GM12878 (cell line): ENCODE results near the gene IRF6. TPM values are rescaled to one million over a fixed set of nuclear protein-coding genes. Genes with fewer than 3 reads are reported as not detected.

Source experiments
- ATAC-seq: fragments of 200-7000 bp; cut with Tn5 transposase; 3 replicates; pipeline ENCODE4 v1.9.1; 2020; ENCODE audit warnings: mild to moderate bottlenecking, moderate library complexity
- BruUV-seq: library from RNA; stranded (reverse); fragments of 400-500 nt; replicated peaks from 2 replicates; lab custom pipeline; 2021; lab: Mats Ljungman, UMichigan
- CTCF ChIA-PET: fragments of 300-600 bp; sonication (Branson Sonifier 250); formaldehyde crosslinking; extraction: SDS; loops from one replicate; lab custom pipeline; 2021; ENCODE audit warnings: inconsistent platforms; lab: Yijun Ruan, JAX
- POLR2A ChIA-PET: fragments of 350-600 bp; formaldehyde crosslinking; extraction: SDS; loops from one replicate; lab custom pipeline; 2021; ENCODE audit warnings: inconsistent platforms; lab: Charles Lee
- RAD21 ChIA-PET: fragments of 300-600 bp; sonication (Branson Sonifier 250); formaldehyde crosslinking; loops from one replicate; lab custom pipeline; 2023; ENCODE audit warnings: antibody characterized with exemption; ENCODE audit not compliant: unreplicated experiment; lab: Charles Lee
- SMC1A ChIA-PET: fragments of 300-600 bp; sonication (Branson Sonifier 250); formaldehyde crosslinking; loops from one replicate; lab custom pipeline; 2023; ENCODE audit not compliant: unreplicated experiment, uncharacterized antibody; lab: Charles Lee
- DNase-seq: peaks from one replicate; pipeline ENCODE4 v3.0.0-alpha.2; 2011; ENCODE audit warnings: low read depth, low spot score
- FAIRE-seq: peaks from 3 replicates; lab custom pipeline; 2011; peaks lifted over from hg19 to GRCh38; lab: Jason Lieb, UNC
- H2AFZ ChIP-seq: 2 replicates; pipeline ENCODE4 v1.6.0; 2011; ENCODE audit warnings: low read depth, low read length, control low read depth; ENCODE audit not compliant: control insufficient read depth
- H3K27ac ChIP-seq: 2 replicates; pipeline ENCODE4 v1.5.1; 2011; ENCODE audit warnings: control low read depth; ENCODE audit not compliant: control insufficient read depth, insufficient read depth
- H3K27me3 ChIP-seq, 2 experiments: replicated peaks in 1 of 2; 2 replicates each; pipeline versions ENCODE4 v1.6.0 to v1.6.1; 2011; ENCODE audit warnings: low read length in 1 of 2; ENCODE audit not compliant: control insufficient read depth in 2 of 2, insufficient read depth in 2 of 2
- H3K36me3 ChIP-seq, 2 experiments: 2 replicates each; pipeline ENCODE4 v1.5.1; 2011; ENCODE audit warnings: low read length in 1 of 2; ENCODE audit not compliant: control insufficient read depth in 2 of 2, insufficient read depth in 2 of 2
- H3K4me1 ChIP-seq: 2 replicates; pipeline ENCODE4 v1.6.1; 2011; ENCODE audit warnings: mild to moderate bottlenecking, low read length, moderate library complexity, mixed read lengths; ENCODE audit not compliant: control insufficient read depth, insufficient read depth
- H3K4me2 ChIP-seq: 2 replicates; pipeline ENCODE4 v1.6.0; 2011; ENCODE audit warnings: control low read depth; ENCODE audit not compliant: control insufficient read depth, insufficient read depth
- H3K4me3 ChIP-seq: fragments of 200-600 bp; sonication (generic); 2 replicates; pipeline ENCODE4 v1.5.1; 2016
- H3K79me2 ChIP-seq: 2 replicates; pipeline ENCODE4 v1.6.0; 2011; ENCODE audit warnings: low read length; ENCODE audit not compliant: control insufficient read depth, insufficient read depth
- H3K9ac ChIP-seq: 2 replicates; pipeline ENCODE4 v1.8.0; 2011; ENCODE audit warnings: low read length, control low read depth, mixed read lengths; ENCODE audit not compliant: control insufficient read depth, insufficient read depth
- H3K9me3 ChIP-seq: replicated peaks from 3 replicates; pipeline ENCODE4 v1.5.1; 2011; ENCODE audit warnings: mild to moderate bottlenecking, low read length; ENCODE audit not compliant: control insufficient read depth, insufficient read depth
- H4K20me1 ChIP-seq: 2 replicates; pipeline ENCODE4 v1.6.0; 2011; ENCODE audit not compliant: control insufficient read depth, insufficient read depth
- ATF7 ChIP-seq: fragments of 450-650 bp; IDR thresholded peaks from 2 replicates; pipeline ENCODE4 v1.6.1; 2016; ENCODE audit warnings: low read depth, mild to moderate bottlenecking
- BCLAF1 ChIP-seq: fragments of 450-650 bp; IDR thresholded peaks from 2 replicates; pipeline ENCODE4 v1.6.1; 2017; ENCODE audit warnings: antibody characterized with exemption, mild to moderate bottlenecking, moderate library complexity
- ETV6 ChIP-seq, 2 experiments: fragments of 450-650 bp in 1 of 2; IDR thresholded peaks in 1 of 2; conservative IDR thresholded peaks in 1 of 2; 2 replicates each; pipeline ENCODE4 v1.6.1; 2014; ENCODE audit warnings: antibody characterized with exemption in 1 of 2, borderline replicate concordance in 1 of 2, low read depth in 1 of 2, mild to moderate bottlenecking in 1 of 2, moderate library complexity in 1 of 2
- PAX8 ChIP-seq: fragments of 450-650 bp; IDR thresholded peaks from 2 replicates; pipeline ENCODE4 v1.6.1; 2017; ENCODE audit warnings: mild to moderate bottlenecking, moderate library complexity
- PRDM15 ChIP-seq: fragments of 450-650 bp; formaldehyde crosslinking; IDR thresholded peaks from 2 replicates; pipeline ENCODE4 v1.4.0; 2020; ENCODE audit warnings: mild to moderate bottlenecking, moderate library complexity
- SMAD5 ChIP-seq: IDR thresholded peaks from 2 replicates; pipeline ENCODE4 v1.6.1; 2016; ENCODE audit warnings: antibody characterized with exemption, low read depth
- WGBS: methylation state at CpG from one replicate; pipeline ENCODE4 v1.1.6; 2016; ENCODE audit warnings: low lambda C conversion rate; ENCODE audit not compliant: insufficient replicate concordance, insufficient coverage; ENCODE audit errors: missing lambda C conversion rate; 5-methylcytosine and 5-hydroxymethylcytosine counted together
- in situ Hi-C: fragments of 300-500 bp; cut with MboI; formaldehyde crosslinking; loops from 9 replicates; pipeline ENCODE4 v1.14.3; 2018; ENCODE audit warnings: mixed read lengths
- intact Hi-C: fragments of 100-400 bp; cut with micrococcal nuclease; formaldehyde crosslinking; loops from one replicate; pipeline ENCODE4 v1.14.2; 2022; ENCODE audit not compliant: unreplicated experiment
- polyA plus RNA-seq, 11 experiments: library from polyadenylated mRNA; depleted of rRNA in 4 of 11; unstranded in 6 of 11; stranded (reverse) in 5 of 11; fragments of >200 nt; fragmentation: Nextera tagmentation in 4 of 11; fragmentation: Illumina TruSeq in 1 of 11; extraction: Ambion mirVana in 4 of 11; extraction: Trizol in 1 of 11; gene quantifications; 1 replicate in 1 of 11; 2 replicates in 10 of 11; pipeline versions ENCODE4 v1.2.1 to v1.2.3, GENCODE V29; 2011 to 2016; ENCODE audit warnings: inconsistent platforms in 2 of 11, missing spikeins in 2 of 11, low read depth in 1 of 11
- total RNA-seq, 4 experiments: library from RNA; depleted of rRNA in 3 of 4; stranded (reverse); fragments of >200 nt in 3 of 4; fragmentation: Illumina TruSeq in 1 of 4; extraction: Trizol in 1 of 4; gene quantifications; 2 replicates each; pipeline versions ENCODE4 v1.2.1 to v1.2.3, GENCODE V29; 2013 to 2021

Gene IRF6
- total and polyA plus RNA-seq, 10 of the 15 experiments (the other 5 are each of a cell fraction or from before 2014, with no cell fraction given): 0.04 to 0.50 (median 0.09) TPM; not detected in 1

- no TSS peak for BruUV-seq
- H4K20me1 ChIP-seq: no peaks in the 10 kb centered on the region
- CTCF ChIA-PET: interaction anchor here (0.6 to 6.6 kb wide), 57 partner anchors 8 to 1509 kb away, joined by 3 to 86 read pairs (median 5); partner anchors contain the start of genes C1orf74, G0S2, HSD11B1 and LAMB3
- H2AFZ ChIP-seq: no peak overlapping the region
- in situ Hi-C loops: loop anchor here (5.0 kb wide), 1 partner anchor 171 kb away; no protein-coding TSS in a partner anchor
- TF ChIP-seq PRDM15 (CRISPR knock-in tag) (no peak), ATF7 (no peak), ETV6 (conservative IDR thresholded peaks at IDR 0.05 in 1 of 2, IDR thresholded peaks at IDR 0.05 in 1 of 2; ENCODE audit: borderline replicate concordance in 1 of 2, low read depth in 1 of 2) (no peak), PAX8 (no peak), SMAD5 (no peak), BCLAF1 (no peak)
- no peaks in the 10 kb centered on the region for H3K27me3 ChIP-seq
- no peak overlapping the region for H3K4me3 ChIP-seq
- H3K4me1 ChIP-seq: peaks cover 40% of the 10 kb centered on the region
- no peaks in the 10 kb centered on the region for H3K9me3 ChIP-seq
- POLR2A ChIA-PET: interaction anchor here (0.7 to 1.5 kb wide), 4 partner anchors 9 to 99 kb away, joined by 3 to 5 read pairs (median 3); no protein-coding TSS in a partner anchor
- WGBS: 78% methylated on average over 4 of the region's 4 CpGs
- DNase-seq: no peak
- H3K36me3 ChIP-seq: no peaks in the 10 kb centered on the region
- FAIRE-seq: no peak
- no peak for ATAC-seq
- no peak overlapping the region for H3K9ac ChIP-seq
- RAD21 ChIA-PET: interaction anchor here (0.6 to 12.6 kb wide), 23 partner anchors 8 to 181 kb away, joined by 3 to 188 read pairs (median 5); partner anchors contain the start of genes C1orf74, G0S2, LAMB3 and TRAF3IP3
- SMC1A ChIA-PET: interaction anchor here (0.7 to 13.9 kb wide), 31 partner anchors 10 to 179 kb away, joined by 3 to 282 read pairs (median 4); partner anchors contain the start of genes C1orf74, G0S2 and LAMB3
- no peaks in the 10 kb centered on the region for H3K79me2 ChIP-seq
- no peak overlapping the region for H3K27ac ChIP-seq
- no peak overlapping the region for H3K4me2 ChIP-seq
- intact Hi-C loops: loop anchor here (2.0 to 10.0 kb wide), 4 partner anchors 78 to 144 kb away; partner anchors contain the start of genes LAMB3 and UTP25
These were observed 57.3 kb downstream of the IRF6 start for GRCh38 chr1:209748620-209749019.
